ENCODE data around the gene ITGB2. TPM values are rescaled to one million over a fixed set of nuclear protein-coding genes. Genes with fewer than 3 reads are reported as not detected.

Gene ITGB2
- polyA plus RNA-seq, 4 donors = 4.5 to 17.1 (median 15.9) TPM

- Histone ChIP-seq H3K4me3 (ENCODE audit: low read depth in 1 of 3, low read length in 3 of 3) (no peak overlapping the region), H3K27ac (ENCODE audit: low read depth in 1 of 3, low read length in 2 of 3) (no peak overlapping the region), H3K9me3 (ENCODE audit: control insufficient read depth in 2 of 2, insufficient read depth in 1 of 2, low read depth in 1 of 2, low read length in 1 of 2) (no peaks in the 10 kb centered on the region), H3K4me1 (ENCODE audit: control insufficient read depth in 3 of 3, insufficient read depth in 2 of 3, low read depth in 1 of 3, low read length in 2 of 3) (peaks cover 0 to 11% (median 1%) of the 10 kb centered on the region in 3 donors), H3K36me3 (ENCODE audit: control insufficient read depth in 3 of 3, insufficient read depth in 2 of 3, low read depth in 1 of 3, low read length in 3 of 3) (peaks cover 0 to 6% (median 0%) of the 10 kb centered on the region in 3 donors), H3K27me3 (ENCODE audit: control insufficient read depth in 3 of 3, insufficient read depth in 3 of 3, low read length in 3 of 3) (peaks cover 0 to 6% (median 0%) of the 10 kb centered on the region in 3 donors)
- WGBS, 3 donors = 82 to 83% (median 82%) methylated on average over 18 of the region's 18 CpGs
- FAIRE-seq (no peak), DNase-seq (no peak)
Measured at GRCh38 chr21:44903050-44903685, 17.5 kb downstream of the ITGB2 start.

GRCh38 chr21:44902268-44903049 lies 18.2 kb downstream of the ITGB2 start:
- Histone ChIP-seq H3K9me3 (ENCODE audit: control insufficient read depth in 2 of 2, insufficient read depth in 1 of 2, low read depth in 1 of 2, low read length in 1 of 2) (no peaks in the 10 kb centered on the region), H3K27ac (ENCODE audit: low read depth in 1 of 3, low read length in 2 of 3) (no peak overlapping the region), H3K4me1 (ENCODE audit: control insufficient read depth in 3 of 3, insufficient read depth in 2 of 3, low read depth in 1 of 3, low read length in 2 of 3) (peaks cover 0 to 16% (median 1%) of the 10 kb centered on the region in 3 donors), H3K4me3 (ENCODE audit: low read depth in 1 of 3, low read length in 3 of 3) (no peak overlapping the region), H3K27me3 (ENCODE audit: control insufficient read depth in 3 of 3, insufficient read depth in 3 of 3, low read length in 3 of 3) (peaks cover 0 to 4% (median 0%) of the 10 kb centered on the region in 3 donors), H3K36me3 (ENCODE audit: control insufficient read depth in 3 of 3, insufficient read depth in 2 of 3, low read depth in 1 of 3, low read length in 3 of 3) (peaks cover 0 to 6% (median 0%) of the 10 kb centered on the region in 3 donors)
- 91 to 92% (median 92%) methylated on average over 30 of the region's 30 CpGs for WGBS, 3 donors
- DNase-seq (no peak), FAIRE-seq (no peak)

- 76 to 84% (median 79%) methylated on average over 27 of the region's 27 CpGs for WGBS, 3 donors
- Histone ChIP-seq H3K4me3 (ENCODE audit: low read depth in 1 of 3, low read length in 3 of 3) (no peak overlapping the region), H3K36me3 (ENCODE audit: control insufficient read depth in 3 of 3, insufficient read depth in 2 of 3, low read depth in 1 of 3, low read length in 3 of 3) (peaks cover 0 to 6% (median 0%) of the 10 kb centered on the region in 3 donors), H3K4me1 (ENCODE audit: control insufficient read depth in 3 of 3, insufficient read depth in 2 of 3, low read depth in 1 of 3, low read length in 2 of 3) (peaks cover 0 to 24% (median 4%) of the 10 kb centered on the region in 3 donors), H3K27ac (ENCODE audit: low read depth in 1 of 3, low read length in 2 of 3) (no peak overlapping the region), H3K9me3 (ENCODE audit: control insufficient read depth in 2 of 2, insufficient read depth in 1 of 2, low read depth in 1 of 2, low read length in 1 of 2) (no peaks in the 10 kb centered on the region), H3K27me3 (ENCODE audit: control insufficient read depth in 3 of 3, insufficient read depth in 3 of 3, low read length in 3 of 3) (no peaks in the 10 kb centered on the region)
- FAIRE-seq (no peak), DNase-seq (no peak)
Measured at GRCh38 chr21:44901391-44902074, 19.2 kb downstream of the ITGB2 start.

GRCh38 chr21:44900559-44901251 lies 20.0 kb downstream of the ITGB2 start:
- no peaks in the 10 kb centered on the region for H3K27me3 ChIP-seq (ENCODE audit: control insufficient read depth in 3 of 3, insufficient read depth in 3 of 3, low read length in 3 of 3)
- no peak overlapping the region for H3K4me3 ChIP-seq (ENCODE audit: low read depth in 1 of 3, low read length in 3 of 3)
- 73 to 86% (median 84%) methylated on average over 28 of the region's 28 CpGs for WGBS, 3 donors
- no peak overlapping the region for H3K27ac ChIP-seq (ENCODE audit: low read depth in 1 of 3, low read length in 2 of 3)
- H3K4me1 ChIP-seq (ENCODE audit: control insufficient read depth in 3 of 3, insufficient read depth in 2 of 3, low read depth in 1 of 3, low read length in 2 of 3) = peaks cover 0 to 24% (median 4%) of the 10 kb centered on the region in 3 donors
- no peak for DNase-seq
- peaks cover 0 to 6% (median 0%) of the 10 kb centered on the region in 3 donors for H3K36me3 ChIP-seq (ENCODE audit: control insufficient read depth in 3 of 3, insufficient read depth in 2 of 3, low read depth in 1 of 3, low read length in 3 of 3)
- no peak for FAIRE-seq
- no peaks in the 10 kb centered on the region for H3K9me3 ChIP-seq (ENCODE audit: control insufficient read depth in 2 of 2, insufficient read depth in 1 of 2, low read depth in 1 of 2, low read length in 1 of 2)

GRCh38 chr21:44899768-44900558 lies 20.7 kb downstream of the ITGB2 start:
- Histone ChIP-seq H3K36me3 (ENCODE audit: control insufficient read depth in 3 of 3, insufficient read depth in 2 of 3, low read depth in 1 of 3, low read length in 3 of 3) (peaks cover 0 to 6% (median 0%) of the 10 kb centered on the region in 3 donors), H3K27ac (ENCODE audit: low read depth in 1 of 3, low read length in 2 of 3) (no peak overlapping the region), H3K4me3 (ENCODE audit: low read depth in 1 of 3, low read length in 3 of 3) (no peak overlapping the region), H3K4me1 (ENCODE audit: control insufficient read depth in 3 of 3, insufficient read depth in 2 of 3, low read depth in 1 of 3, low read length in 2 of 3) (peaks cover 0 to 24% (median 4%) of the 10 kb centered on the region in 3 donors), H3K9me3 (ENCODE audit: control insufficient read depth in 2 of 2, insufficient read depth in 1 of 2, low read depth in 1 of 2, low read length in 1 of 2) (no peaks in the 10 kb centered on the region), H3K27me3 (ENCODE audit: control insufficient read depth in 3 of 3, insufficient read depth in 3 of 3, low read length in 3 of 3) (no peaks in the 10 kb centered on the region)
- DNase-seq (no peak), FAIRE-seq (no peak)
- WGBS, 3 donors = 75 to 83% (median 81%) methylated on average over 31 to 37 of the region's 37 CpGs

- FAIRE-seq (no peak), DNase-seq (peak in 1 of 2 donors; percentile 54)
- Histone ChIP-seq H3K36me3 (ENCODE audit: control insufficient read depth in 3 of 3, insufficient read depth in 2 of 3, low read depth in 1 of 3, low read length in 3 of 3) (peaks cover 0 to 6% (median 0%) of the 10 kb centered on the region in 3 donors), H3K4me1 (ENCODE audit: control insufficient read depth in 3 of 3, insufficient read depth in 2 of 3, low read depth in 1 of 3, low read length in 2 of 3) (peaks cover 0 to 24% (median 4%) of the 10 kb centered on the region in 3 donors), H3K27ac (ENCODE audit: low read depth in 1 of 3, low read length in 2 of 3) (no peak overlapping the region), H3K4me3 (ENCODE audit: low read depth in 1 of 3, low read length in 3 of 3) (no peak overlapping the region), H3K9me3 (ENCODE audit: control insufficient read depth in 2 of 2, insufficient read depth in 1 of 2, low read depth in 1 of 2, low read length in 1 of 2) (no peaks in the 10 kb centered on the region), H3K27me3 (ENCODE audit: control insufficient read depth in 3 of 3, insufficient read depth in 3 of 3, low read length in 3 of 3) (no peaks in the 10 kb centered on the region)
- WGBS, 3 donors = 57 to 81% (median 62%) methylated on average over 47 to 49 of the region's 49 CpGs
Measured at GRCh38 chr21:44898851-44899767, 21.6 kb downstream of the ITGB2 start.

GRCh38 chr21:44898011-44898488 lies 22.6 kb downstream of the ITGB2 start:
- H3K36me3 ChIP-seq (ENCODE audit: control insufficient read depth in 3 of 3, insufficient read depth in 2 of 3, low read depth in 1 of 3, low read length in 3 of 3) = peaks cover 0 to 6% (median 0%) of the 10 kb centered on the region in 3 donors
- 60 to 74% (median 64%) methylated on average over 13 of the region's 13 CpGs for WGBS, 3 donors
- DNase-seq = no peak

More at GRCh38 chr21:44898011-44898488, 22.6 kb downstream of the ITGB2 start:
- no peak for FAIRE-seq
- H3K27me3 ChIP-seq (ENCODE audit: control insufficient read depth in 3 of 3, insufficient read depth in 3 of 3, low read length in 3 of 3) = peaks cover 0 to 4% (median 0%) of the 10 kb centered on the region in 3 donors
- H3K4me1 ChIP-seq (ENCODE audit: control insufficient read depth in 3 of 3, insufficient read depth in 2 of 3, low read depth in 1 of 3, low read length in 2 of 3) = peaks cover 0 to 24% (median 4%) of the 10 kb centered on the region in 3 donors
- H3K4me3 ChIP-seq (ENCODE audit: low read depth in 1 of 3, low read length in 3 of 3) = no peak overlapping the region
- peak overlapping the region in 1 of 3 donors; percentile 55 for H3K27ac ChIP-seq (ENCODE audit: low read depth in 1 of 3, low read length in 2 of 3)
- H3K9me3 ChIP-seq (ENCODE audit: control insufficient read depth in 2 of 2, insufficient read depth in 1 of 2, low read depth in 1 of 2, low read length in 1 of 2) = no peaks in the 10 kb centered on the region

Data from small intestine (tissue), 7 donors.